DMS53 treated with DMSO at 0.1 percent for 48 hours (cell line): ENCODE data around the gene TCF7.
A peak's percentile ranks its signal among the peaks of the same experiment; 100 is the strongest.

Experiments
- DNase-seq: peaks from one replicate; lab custom pipeline; 2025; ENCODE audit not compliant: unreplicated experiment; lab: John Stamatoyannopoulos, UW

The TCF7 gene

GRCh38 chr5:134113902-134114875, at the start of gene TCF7:
TCF7 (plus strand) TSS chr5:134114681; CDS start chr5:134114907, 226 bp downstream.
- peak; percentile 57 for DNase-seq

GRCh38 chr5:134069553-134069952, 44.9 kb upstream of the TCF7 start:
- no peak for DNase-seq

DNA sequence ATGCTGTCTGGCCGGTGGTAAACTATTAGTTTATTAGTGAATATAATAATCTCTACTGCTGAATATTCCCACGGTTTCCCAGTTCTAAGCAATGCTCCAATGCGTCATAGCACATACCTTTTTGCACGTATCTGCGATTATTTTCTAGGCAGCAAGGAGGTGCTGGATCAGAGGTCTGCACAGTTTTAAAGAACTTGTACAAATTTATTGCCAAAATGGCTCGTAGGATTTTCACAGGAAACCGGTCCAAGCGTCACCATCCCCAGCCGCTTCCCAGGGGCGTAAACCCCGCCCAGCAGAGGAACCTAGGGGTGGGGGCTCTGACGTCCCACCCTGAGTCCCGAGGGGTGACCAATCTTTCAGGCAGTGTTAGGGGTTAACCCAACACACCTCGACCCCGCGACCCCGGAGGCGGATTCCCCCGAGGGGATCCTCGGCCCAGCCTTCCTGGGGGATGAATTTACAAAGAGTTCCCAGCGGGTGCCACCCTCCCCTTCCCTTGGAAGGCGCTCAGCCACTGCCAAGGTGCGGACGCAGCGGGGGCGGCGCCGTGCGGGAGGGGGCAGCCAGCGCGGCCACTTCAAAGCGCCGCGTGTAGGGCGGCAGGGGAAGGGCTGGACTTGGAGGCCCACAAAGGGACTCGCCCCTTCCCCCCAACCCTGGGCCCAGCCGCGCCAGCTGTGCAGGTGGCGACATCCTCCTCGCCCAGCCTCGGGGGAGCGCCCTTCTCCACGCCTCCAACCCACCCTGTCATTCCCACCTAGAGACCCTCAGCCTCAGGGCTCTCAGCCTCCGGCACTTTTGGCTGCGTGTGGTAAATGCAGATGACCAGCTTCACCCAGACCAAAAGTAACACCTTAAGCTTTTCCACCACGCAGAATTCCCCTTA, 43.5 kb upstream of the TCF7 start:
- no peak for DNase-seq

- no peak for DNase-seq
Observed at GRCh38 chr5:134071614-134072207, 42.8 kb upstream of the TCF7 start.

- no peak for DNase-seq
Observed at GRCh38 chr5:134072471-134073210, 41.8 kb upstream of the TCF7 start.

DNA sequence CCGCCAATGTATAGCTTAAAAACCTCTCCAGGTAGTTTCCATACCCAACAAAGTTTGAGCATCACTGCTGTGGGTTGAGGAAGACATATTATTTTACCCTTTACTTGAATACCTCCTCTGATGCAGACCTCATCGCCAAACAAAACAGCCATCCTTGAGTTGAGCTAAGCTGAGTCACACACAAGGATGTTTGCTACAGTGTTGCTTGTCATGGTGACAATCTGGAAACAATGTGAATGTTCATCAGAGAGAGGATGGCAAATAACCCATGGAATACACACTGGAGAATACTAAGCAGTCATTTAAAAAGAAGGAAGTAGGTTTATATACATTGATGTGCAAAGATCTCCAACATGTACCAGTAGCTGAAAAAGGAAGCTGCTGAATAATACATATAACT, 41.1 kb upstream of the TCF7 start:
- DNase-seq = no peak

GRCh38 chr5:134075102-134075501, 39.4 kb upstream of the TCF7 start:
- DNase-seq = no peak

GRCh38 chr5:134077926-134078580, 36.4 kb upstream of the TCF7 start:
- no peak for DNase-seq

GRCh38 chr5:134079748-134080581, 34.5 kb upstream of the TCF7 start:
- DNase-seq = no peak

DNA sequence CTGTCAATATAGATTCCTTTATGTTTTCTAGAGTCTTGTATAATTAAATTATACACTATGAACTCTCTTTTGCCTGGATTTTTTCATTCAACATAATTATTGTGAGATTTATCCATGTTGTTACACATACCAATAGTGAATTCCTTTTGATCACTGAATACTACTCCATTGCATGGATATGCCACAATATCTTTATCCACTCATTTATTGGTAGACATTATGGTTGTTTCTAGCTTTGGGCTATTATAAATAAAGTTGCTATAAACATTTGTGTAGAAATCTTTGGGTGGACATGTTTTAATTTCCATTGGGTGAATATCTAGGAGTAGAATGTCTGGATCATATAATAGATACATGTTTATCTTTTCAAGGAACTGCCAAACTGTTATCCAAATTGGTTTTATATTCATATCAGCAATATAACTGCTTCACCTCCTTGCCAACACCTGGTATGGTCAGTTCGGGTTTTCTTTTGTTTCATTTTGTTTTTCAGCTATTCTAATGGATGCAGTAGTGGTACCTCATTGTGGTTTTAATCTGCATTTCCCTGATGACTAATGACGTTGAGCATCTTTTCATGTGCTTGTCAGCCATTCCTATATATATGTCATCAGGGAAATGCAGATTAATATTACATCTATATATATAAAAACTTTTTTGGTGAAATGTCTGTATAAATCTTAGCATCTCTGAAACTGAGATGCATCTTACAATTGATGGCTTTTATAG, 32.1 kb upstream of the TCF7 start:
- DNase-seq = no peak

GRCh38 chr5:134083517-134083916, 31.0 kb upstream of the TCF7 start:
- no peak for DNase-seq

DNA sequence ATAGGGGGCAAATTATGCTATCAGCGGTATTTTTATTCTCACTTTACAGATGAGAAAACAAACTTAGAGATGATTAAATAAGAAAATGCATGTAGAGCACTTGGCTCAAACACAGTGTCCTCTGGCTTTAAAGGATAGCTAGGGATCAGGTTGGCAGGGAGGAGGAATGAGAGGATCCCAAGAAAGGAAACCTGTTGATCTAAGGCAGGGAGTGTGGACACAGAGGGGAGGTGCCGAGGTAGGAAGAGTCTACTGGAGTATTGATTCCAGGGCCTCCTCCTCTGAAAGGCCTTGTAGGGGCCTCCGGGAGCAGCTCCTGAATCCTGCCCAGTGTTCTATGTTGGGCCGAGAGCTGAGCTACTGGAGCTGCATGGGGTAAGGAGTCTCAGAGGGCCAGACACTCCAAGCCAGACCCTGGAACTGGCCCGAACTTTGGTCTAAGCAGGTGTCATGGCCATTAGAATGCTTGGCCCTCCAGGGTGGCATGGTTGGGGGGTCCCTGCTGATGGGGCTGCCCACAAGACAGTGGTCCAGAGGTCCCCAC, 30.4 kb upstream of the TCF7 start:
- no peak for DNase-seq

- no peak for DNase-seq
Observed at GRCh38 chr5:134084570-134084969, 29.9 kb upstream of the TCF7 start.

GRCh38 chr5:134085411-134085810, 29.1 kb upstream of the TCF7 start:
- DNase-seq = no peak

DNA sequence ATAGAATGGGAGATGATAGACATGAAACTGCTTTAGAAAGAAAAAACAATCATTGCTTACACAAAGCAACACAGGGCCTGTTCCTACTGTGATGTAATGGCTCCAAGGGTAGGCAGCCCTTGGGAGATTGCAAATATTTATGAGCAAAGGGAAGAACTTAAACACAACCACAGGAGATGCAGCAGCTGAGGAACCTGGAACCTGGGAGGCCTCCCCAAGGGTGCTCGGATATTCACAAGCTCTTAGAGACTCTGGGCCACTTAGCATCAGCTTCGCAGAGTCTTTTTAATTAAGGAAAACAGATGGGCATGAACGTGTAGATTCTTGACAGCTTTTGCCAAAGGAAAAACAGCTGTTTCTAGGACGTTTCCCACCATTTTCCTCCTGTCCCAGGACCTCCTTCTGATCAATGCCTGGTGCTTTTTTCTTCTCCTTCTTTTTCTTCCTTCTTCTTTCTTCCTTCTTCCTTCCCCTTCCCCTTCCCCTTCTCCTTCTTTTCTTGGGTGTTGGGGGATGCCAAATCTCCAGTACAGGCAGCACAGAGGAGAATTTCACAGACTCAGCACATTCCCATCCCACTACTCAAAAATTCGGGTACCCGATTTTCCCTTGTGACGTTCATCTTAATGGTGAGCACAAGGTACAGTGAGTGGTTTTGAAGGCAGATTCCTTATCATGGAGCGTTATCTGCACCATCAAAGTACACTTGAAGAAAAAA, 28.1 kb upstream of the TCF7 start:
- no peak for DNase-seq

GRCh38 chr5:134086943-134087305, 27.6 kb upstream of the TCF7 start:
- DNase-seq = no peak

DNA sequence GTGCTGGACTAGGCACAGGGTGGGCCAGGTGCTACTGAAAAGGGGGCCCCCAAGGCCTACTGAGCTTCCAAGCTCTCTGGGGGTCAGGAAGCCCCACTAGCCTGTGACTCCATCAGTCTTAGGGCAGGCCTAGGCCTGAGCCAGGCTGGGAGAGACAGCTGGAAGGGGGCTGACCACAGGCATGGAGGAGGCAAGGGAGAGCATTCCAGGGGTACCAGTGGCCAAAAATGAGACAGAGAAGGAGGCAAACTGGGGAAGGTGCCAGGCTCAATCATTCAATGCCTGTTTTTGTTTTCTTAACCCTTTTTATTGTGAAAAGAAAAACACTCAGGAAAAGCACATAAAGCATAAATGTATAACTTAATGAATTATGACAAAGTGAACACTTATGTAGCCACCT, 26.2 kb upstream of the TCF7 start:
- DNase-seq = no peak
